ENCODE measurements around the gene CDH5. TPM values are rescaled to one million over a fixed set of nuclear protein-coding genes. Genes with fewer than 3 reads are reported as not detected.

The CDH5 gene
- total RNA-seq, 2 experiments from 2014 or later: not detected

DNA sequence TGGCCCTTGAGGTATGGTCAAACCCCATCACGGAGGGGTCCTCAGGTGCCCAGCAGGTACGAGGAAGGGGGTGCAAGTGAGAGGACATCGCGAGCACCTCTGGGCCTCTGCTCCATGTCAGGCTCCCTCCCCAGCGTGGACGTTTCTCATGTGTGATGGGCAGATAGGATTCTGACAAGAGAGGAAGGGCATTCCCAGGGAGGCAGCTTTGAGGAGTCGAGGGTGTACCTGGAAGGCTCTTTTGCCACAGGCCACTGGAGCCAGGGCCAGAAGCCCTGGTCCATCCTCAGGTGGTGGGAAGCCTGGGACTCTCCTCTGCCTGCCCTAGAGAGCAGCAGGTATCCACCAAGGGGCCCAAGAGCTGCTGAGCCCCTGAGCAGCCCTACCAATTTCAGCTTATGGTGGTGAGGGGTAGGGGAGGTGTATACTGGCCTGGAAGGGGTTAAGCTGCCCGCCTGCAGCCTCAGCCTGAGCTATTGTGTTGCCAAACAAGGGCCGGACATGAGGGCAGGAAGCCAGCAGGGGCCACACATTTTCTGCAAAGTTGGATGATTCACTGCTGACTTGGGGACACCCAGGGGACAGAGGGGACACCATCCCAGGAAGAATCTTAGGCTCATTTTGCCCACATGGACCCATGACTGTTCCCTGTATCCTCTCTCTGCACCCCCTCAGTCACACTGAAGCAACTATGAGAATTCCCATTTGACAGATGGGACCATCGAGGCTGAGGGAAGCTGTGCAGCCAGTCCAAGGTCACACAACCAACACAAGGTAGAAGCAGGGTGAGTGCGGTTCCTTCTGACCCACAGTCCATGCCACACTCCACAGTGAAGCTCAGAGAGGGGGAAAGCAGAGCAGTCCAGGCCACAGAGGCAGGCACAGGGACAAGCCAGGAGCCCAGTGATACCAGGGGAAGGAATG, 1.7 kb downstream of the CDH5 start:
- DNase-seq: no peak
- CTCF ChIA-PET: interaction anchor here (1.5 to 4.2 kb wide), 6 partner anchors 11 to 26 kb away, joined by 3 to 19 read pairs (median 7); no protein-coding TSS in a partner anchor
- Mint-ChIP-seq H3K4me3 (no peak overlapping the region), H3K4me1 (ENCODE audit: low read depth) (peaks cover 2% of the 10 kb centered on the region), H3K9me3 (no peaks in the 10 kb centered on the region), H3K27ac (no peak overlapping the region), H3K36me3 (ENCODE audit: low read depth) (no peaks in the 10 kb centered on the region), H3K27me3 (ENCODE audit: low read depth) (peaks cover 16% of the 10 kb centered on the region)
- intact Hi-C loops (cut with micrococcal nuclease): no loop called here

DNA sequence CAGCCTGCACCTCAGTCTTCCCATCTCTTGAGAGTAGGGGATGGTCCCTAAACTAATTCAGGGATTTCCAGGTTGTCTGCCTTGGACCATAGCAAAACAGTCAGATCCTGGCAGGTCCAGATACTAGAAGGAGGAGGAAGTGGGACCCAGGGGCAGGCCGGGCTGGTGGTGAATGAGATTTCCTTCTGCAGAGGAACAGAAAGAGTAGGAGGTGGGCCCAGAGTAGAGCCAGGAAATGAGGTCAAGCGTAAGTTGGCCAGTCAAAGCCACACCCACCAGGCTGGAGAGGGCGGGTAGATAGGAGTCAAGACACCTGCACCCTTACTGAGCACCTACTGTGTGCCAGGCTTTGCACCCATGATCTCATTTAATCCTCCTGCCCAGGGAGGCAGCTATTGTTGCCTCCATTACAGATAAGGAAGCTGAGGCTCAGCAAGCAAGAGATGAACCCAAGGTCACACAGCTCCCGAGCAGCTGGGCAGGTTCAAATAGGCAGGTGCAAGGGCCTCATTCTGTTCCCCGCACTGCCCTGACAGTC, 2.6 kb downstream of the CDH5 start:
- H3K36me3 Mint-ChIP-seq (ENCODE audit: low read depth): no peaks in the 10 kb centered on the region
- H3K27ac Mint-ChIP-seq: no peak overlapping the region
- no peaks in the 10 kb centered on the region for H3K9me3 Mint-ChIP-seq
- CTCF ChIA-PET: interaction anchor here (0.5 to 4.2 kb wide), 5 partner anchors 12 to 329 kb away, joined by 3 to 19 read pairs (median 5); no protein-coding TSS in a partner anchor
- no peak overlapping the region for H3K4me3 Mint-ChIP-seq
- peaks cover 2% of the 10 kb centered on the region for H3K4me1 Mint-ChIP-seq (ENCODE audit: low read depth)
- intact Hi-C loops (cut with micrococcal nuclease): no loop called here
- H3K27me3 Mint-ChIP-seq (ENCODE audit: low read depth): peaks cover 15% of the 10 kb centered on the region
- DNase-seq: no peak

- H3K27me3 Mint-ChIP-seq (ENCODE audit: low read depth): no peaks in the 10 kb centered on the region
- H3K27ac Mint-ChIP-seq: no peak overlapping the region
- intact Hi-C loops (cut with micrococcal nuclease): no loop called here
- no peaks in the 10 kb centered on the region for H3K9me3 Mint-ChIP-seq
- no peak for DNase-seq
- H3K4me1 Mint-ChIP-seq (ENCODE audit: low read depth): peaks cover 2% of the 10 kb centered on the region
- CTCF ChIA-PET: interaction anchor here (0.9 to 4.2 kb wide), 3 partner anchors 13 to 27 kb away, joined by 3 to 19 read pairs (median 4); no protein-coding TSS in a partner anchor
- H3K36me3 Mint-ChIP-seq (ENCODE audit: low read depth): no peaks in the 10 kb centered on the region
- H3K4me3 Mint-ChIP-seq: no peak overlapping the region
Observed at GRCh38 chr16:66370786-66371684, 4.5 kb downstream of the CDH5 start.

DNA sequence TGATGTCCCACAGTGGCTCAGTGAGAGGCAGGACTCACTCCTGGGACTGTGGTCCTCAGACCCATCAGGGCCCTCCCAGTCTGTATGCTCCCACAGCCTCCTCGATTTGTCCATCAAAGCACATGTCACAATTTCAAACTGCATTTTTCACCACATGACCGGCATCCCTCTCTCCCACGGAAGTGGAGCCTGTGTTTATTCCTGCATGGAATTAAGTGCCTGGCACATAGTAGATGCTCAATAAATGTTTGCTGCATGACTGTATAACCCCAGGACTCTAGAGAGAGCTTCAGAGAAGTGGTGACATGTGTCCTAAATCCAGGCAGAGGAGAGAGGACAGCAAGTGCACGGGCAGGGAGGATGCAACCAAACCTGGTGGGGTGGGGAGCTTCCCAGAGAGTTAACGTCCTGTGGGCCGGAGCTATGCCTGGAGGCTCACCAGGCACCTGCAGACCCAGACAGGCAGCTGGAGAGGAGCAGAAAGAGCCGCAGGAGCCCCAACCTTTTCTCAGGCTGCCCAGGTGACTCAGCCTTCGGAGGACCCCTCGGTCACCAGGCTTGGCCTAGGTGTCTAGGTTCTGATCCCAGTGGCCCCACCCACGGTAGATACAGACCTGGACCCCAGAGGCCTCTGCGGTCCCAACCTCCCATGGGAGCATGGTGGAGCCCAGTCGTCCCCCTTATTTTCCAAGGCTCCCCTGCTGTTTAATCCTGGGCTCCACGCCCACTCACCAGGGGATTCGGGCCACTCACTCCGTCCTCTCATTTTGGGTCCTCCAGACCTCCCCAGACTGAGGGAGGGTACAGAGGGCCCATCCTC, 5.8 kb downstream of the CDH5 start:
- CTCF ChIA-PET: interaction anchor here (4.2 kb wide), 1 partner anchor 15 kb away, joined by 19 read pairs; no protein-coding TSS in a partner anchor
- Mint-ChIP-seq H3K4me3 (no peak overlapping the region), H3K4me1 (ENCODE audit: low read depth) (peaks cover 2% of the 10 kb centered on the region), H3K27ac (no peak overlapping the region), H3K9me3 (no peaks in the 10 kb centered on the region), H3K27me3 (ENCODE audit: low read depth) (no peaks in the 10 kb centered on the region), H3K36me3 (ENCODE audit: low read depth) (no peaks in the 10 kb centered on the region)
- no peak for DNase-seq
- intact Hi-C loops (cut with micrococcal nuclease): no loop called here

DNA sequence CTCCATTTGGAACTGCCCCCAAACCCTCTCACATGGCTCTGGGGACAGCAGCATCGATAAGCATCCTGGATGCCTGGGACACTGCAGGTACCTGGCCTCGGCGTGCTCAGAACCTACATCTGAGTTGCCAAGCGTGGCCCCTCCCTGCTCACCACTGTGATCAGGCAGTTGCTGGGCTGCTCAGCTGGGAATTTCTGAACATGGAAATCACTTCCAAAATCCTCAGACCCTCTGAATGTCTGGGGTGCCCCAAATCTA, 6.3 kb downstream of the CDH5 start:
- Mint-ChIP-seq H3K36me3 (ENCODE audit: low read depth) (no peaks in the 10 kb centered on the region), H3K4me3 (no peak overlapping the region), H3K9me3 (no peaks in the 10 kb centered on the region), H3K27ac (no peak overlapping the region), H3K27me3 (ENCODE audit: low read depth) (no peaks in the 10 kb centered on the region), H3K4me1 (ENCODE audit: low read depth) (peaks cover 2% of the 10 kb centered on the region)
- CTCF ChIA-PET: no interaction called here
- intact Hi-C loops (cut with micrococcal nuclease): no loop called here
- no peak for DNase-seq

- Mint-ChIP-seq H3K27ac (no peak overlapping the region), H3K9me3 (no peaks in the 10 kb centered on the region), H3K36me3 (ENCODE audit: low read depth) (no peaks in the 10 kb centered on the region), H3K4me1 (ENCODE audit: low read depth) (peaks cover 2% of the 10 kb centered on the region), H3K27me3 (ENCODE audit: low read depth) (no peaks in the 10 kb centered on the region), H3K4me3 (no peak overlapping the region)
- CTCF ChIA-PET: no interaction called here
- intact Hi-C loops (cut with micrococcal nuclease): no loop called here
- no peak for DNase-seq
Observed at GRCh38 chr16:66373667-66374066, 7.2 kb downstream of the CDH5 start.

DNA sequence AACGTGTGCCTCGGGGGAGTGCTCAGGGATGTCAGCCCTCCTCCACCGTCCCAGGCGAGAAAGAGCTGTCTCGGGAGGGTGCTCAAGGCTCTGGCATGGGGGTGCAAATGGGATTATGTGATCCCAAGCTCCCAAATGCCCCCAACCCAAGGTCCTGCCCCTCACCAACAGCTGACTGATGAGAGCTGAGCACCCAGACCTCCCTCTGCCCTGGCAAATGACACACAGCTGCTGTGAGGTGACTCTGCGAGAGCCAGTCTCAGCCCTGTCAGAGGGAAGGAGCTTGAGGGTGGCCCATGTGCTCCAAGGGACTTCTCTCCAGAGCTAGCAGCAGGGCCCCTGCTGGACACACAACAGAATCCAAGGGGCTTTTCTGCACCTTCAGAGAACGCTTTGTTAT, 7.7 kb downstream of the CDH5 start:
- no peak overlapping the region for H3K4me3 Mint-ChIP-seq
- H3K9me3 Mint-ChIP-seq: no peaks in the 10 kb centered on the region
- no peak for DNase-seq
- CTCF ChIA-PET: no interaction called here
- no peaks in the 10 kb centered on the region for H3K4me1 Mint-ChIP-seq (ENCODE audit: low read depth)
- intact Hi-C loops (cut with micrococcal nuclease): no loop called here
- H3K36me3 Mint-ChIP-seq (ENCODE audit: low read depth): no peaks in the 10 kb centered on the region
- no peaks in the 10 kb centered on the region for H3K27me3 Mint-ChIP-seq (ENCODE audit: low read depth)
- H3K27ac Mint-ChIP-seq: no peak overlapping the region

- intact Hi-C loops (cut with micrococcal nuclease): no loop called here
- Mint-ChIP-seq H3K27ac (no peak overlapping the region), H3K36me3 (ENCODE audit: low read depth) (no peaks in the 10 kb centered on the region), H3K9me3 (no peaks in the 10 kb centered on the region), H3K27me3 (ENCODE audit: low read depth) (no peaks in the 10 kb centered on the region), H3K4me1 (ENCODE audit: low read depth) (no peaks in the 10 kb centered on the region), H3K4me3 (no peak overlapping the region)
- no peak for DNase-seq
- CTCF ChIA-PET: interaction anchor here (0.9 kb wide), 1 partner anchor 32 kb away, joined by 3 read pairs; no protein-coding TSS in a partner anchor
Observed at GRCh38 chr16:66375451-66375850, 9.0 kb downstream of the CDH5 start.

DNA sequence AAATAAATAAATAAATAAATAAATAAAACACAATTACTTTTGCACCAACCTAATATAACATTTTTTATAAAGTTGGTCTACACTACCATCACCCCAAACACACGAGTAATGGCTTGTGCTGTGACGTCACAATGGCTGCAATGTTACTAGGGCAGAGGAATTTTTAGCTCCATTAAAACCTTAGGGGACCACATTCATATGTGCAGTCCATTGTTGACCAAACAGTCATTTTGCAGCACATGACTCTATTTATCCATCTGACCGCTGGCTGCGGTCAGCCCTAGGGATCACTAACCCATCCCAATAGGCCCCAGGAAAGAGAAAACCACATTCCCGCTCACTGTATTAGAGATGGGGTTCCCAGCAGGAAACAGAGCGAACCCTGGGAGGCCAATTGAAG, 9.6 kb downstream of the CDH5 start:
- intact Hi-C loops (cut with micrococcal nuclease): no loop called here
- no peaks in the 10 kb centered on the region for H3K4me1 Mint-ChIP-seq (ENCODE audit: low read depth)
- H3K9me3 Mint-ChIP-seq: no peaks in the 10 kb centered on the region
- H3K4me3 Mint-ChIP-seq: no peak overlapping the region
- H3K36me3 Mint-ChIP-seq (ENCODE audit: low read depth): no peaks in the 10 kb centered on the region
- H3K27me3 Mint-ChIP-seq (ENCODE audit: low read depth): no peaks in the 10 kb centered on the region
- CTCF ChIA-PET: interaction anchor here (0.9 kb wide), 1 partner anchor 31 kb away, joined by 3 read pairs; no protein-coding TSS in a partner anchor
- DNase-seq: no peak
- no peak overlapping the region for H3K27ac Mint-ChIP-seq

DNA sequence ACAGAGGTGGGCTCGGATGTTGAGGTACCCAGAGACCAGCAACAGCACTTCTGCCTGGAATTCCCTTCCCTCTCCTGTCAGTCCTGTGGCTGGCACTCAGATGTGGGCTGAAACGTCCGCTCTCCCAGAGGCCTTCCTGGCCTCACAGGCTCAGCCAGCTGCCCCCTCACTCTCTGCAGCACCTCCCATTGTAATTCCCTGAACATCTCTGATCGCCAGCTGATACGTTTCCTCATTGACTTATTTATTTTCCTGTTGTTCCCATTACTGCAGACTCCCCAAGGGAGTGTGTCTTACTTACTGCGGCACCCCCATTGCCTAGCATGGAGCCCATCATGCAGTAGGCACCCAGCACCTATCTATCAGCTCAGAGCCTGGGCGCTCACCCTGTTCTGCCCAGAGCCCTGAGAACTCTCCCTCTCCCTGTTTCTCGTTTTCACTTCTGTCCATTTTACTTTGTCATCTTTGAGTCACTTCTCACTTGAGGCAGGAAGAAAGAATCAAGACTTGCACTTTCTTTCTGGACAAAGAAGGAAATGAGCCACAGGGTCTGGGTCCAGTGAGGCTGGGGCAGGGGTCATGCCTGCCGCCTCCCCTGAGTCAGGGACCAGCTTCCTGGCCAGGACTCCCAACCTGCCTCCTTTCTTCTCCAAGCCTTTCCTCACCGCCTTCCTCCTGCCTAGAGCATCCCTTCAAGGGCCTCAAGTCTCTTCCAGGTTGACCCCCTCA, 10.2 kb downstream of the CDH5 start:
- intact Hi-C loops (cut with micrococcal nuclease): no loop called here
- H3K36me3 Mint-ChIP-seq (ENCODE audit: low read depth): no peaks in the 10 kb centered on the region
- no peaks in the 10 kb centered on the region for H3K4me1 Mint-ChIP-seq (ENCODE audit: low read depth)
- no peaks in the 10 kb centered on the region for H3K27me3 Mint-ChIP-seq (ENCODE audit: low read depth)
- CTCF ChIA-PET: interaction anchor here (0.6 kb wide), 1 partner anchor 35 kb away, joined by 3 read pairs; no protein-coding TSS in a partner anchor
- DNase-seq: no peak
- no peak overlapping the region for H3K4me3 Mint-ChIP-seq
- no peaks in the 10 kb centered on the region for H3K9me3 Mint-ChIP-seq
- H3K27ac Mint-ChIP-seq: no peak overlapping the region

DNA sequence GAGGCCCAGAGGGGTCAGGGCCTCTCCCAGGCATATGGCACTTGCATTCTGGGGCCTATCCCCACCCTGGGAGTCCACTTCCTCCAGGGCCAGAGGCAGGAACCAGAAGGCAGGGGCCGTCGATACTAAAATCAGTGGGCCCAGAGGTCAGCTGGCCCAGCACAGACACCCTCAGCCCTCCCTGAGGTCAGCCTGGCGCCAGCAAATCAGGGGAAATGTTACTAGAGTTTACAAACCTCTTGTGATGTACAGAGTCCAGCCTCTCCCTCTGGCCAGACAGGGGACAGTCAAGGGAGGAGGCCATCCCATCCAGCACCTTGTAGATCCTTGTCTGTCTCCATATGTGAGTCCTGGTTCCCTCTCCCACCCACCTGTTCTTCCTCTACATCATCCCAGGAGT, 10.8 kb downstream of the CDH5 start:
- Mint-ChIP-seq H3K4me3 (no peak overlapping the region), H3K9me3 (no peaks in the 10 kb centered on the region), H3K27ac (no peak overlapping the region), H3K4me1 (ENCODE audit: low read depth) (no peaks in the 10 kb centered on the region), H3K36me3 (ENCODE audit: low read depth) (no peaks in the 10 kb centered on the region), H3K27me3 (ENCODE audit: low read depth) (no peaks in the 10 kb centered on the region)
- intact Hi-C loops (cut with micrococcal nuclease): no loop called here
- CTCF ChIA-PET: interaction anchor here (0.6 kb wide), 1 partner anchor 34 kb away, joined by 3 read pairs; no protein-coding TSS in a partner anchor
- no peak for DNase-seq
